Measurements from ENCODE around the gene CD180.

Gene CD180

DNA sequence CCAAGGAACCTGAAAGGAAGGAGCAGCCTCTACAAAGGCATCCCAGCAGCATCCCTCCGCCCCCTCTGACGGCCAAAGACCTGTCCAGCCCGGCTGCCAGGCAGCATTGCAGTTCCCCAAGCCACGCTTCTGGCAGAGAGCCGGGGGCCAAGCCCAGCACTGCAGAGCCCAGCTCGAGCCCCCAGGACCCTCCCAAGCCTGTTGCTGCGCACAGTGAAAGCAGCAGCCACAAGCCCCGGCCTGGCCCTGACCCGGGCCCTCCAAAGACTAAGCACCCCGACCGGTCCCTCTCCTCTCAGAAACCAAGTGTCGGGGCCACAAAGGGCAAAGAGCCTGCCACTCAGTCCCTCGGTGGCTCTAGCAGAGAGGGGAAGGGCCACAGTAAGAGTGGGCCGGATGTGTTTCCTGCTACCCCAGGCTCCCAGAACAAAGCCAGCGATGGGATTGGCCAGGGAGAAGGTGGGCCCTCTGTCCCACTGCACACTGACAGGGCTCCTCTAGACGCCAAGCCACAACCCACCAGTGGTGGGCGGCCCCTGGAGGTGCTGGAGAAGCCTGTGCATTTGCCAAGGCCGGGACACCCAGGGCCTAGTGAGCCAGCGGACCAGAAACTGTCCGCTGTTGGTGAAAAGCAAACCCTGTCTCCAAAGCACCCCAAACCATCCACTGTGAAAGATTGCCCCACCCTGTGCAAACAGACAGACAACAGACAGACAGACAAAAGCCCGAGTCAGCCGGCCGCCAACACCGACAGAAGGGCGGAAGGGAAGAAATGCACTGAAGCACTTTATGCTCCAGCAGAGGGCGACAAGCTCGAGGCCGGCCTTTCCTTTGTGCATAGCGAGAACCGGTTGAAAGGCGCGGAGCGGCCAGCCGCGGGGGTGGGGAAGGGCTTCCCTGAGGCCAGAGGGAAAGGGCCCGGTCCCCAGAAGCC lies 30.8 kb downstream of the CD180 start:
- Histone ChIP-seq H3K4me1 (ENCODE audit: control insufficient read depth in 2 of 2, insufficient read depth in 2 of 2, low read length in 2 of 2) (peaks cover 11 to 12% of the 10 kb centered on the region in 2 donors), H3K27ac (ENCODE audit: low read depth in 2 of 2, low read length in 2 of 2) (peak overlapping the region; percentile 77 to 81), H3K9ac (ENCODE audit: low read depth in 1 of 2, low read length in 2 of 2) (peak overlapping the region; percentile 29 to 63), H3K4me3 (ENCODE audit: low read length in 2 of 2) (peak overlapping the region; percentile 66 to 72), H3K27me3 (ENCODE audit: control insufficient read depth in 2 of 2, insufficient read depth in 2 of 2, low read length in 2 of 2) (no peaks in the 10 kb centered on the region), H3K36me3 (ENCODE audit: control insufficient read depth in 2 of 2, insufficient read depth in 2 of 2, low read length in 2 of 2) (peaks cover 13 to 19% of the 10 kb centered on the region in 2 donors), H3K9me3 (ENCODE audit: control insufficient read depth in 2 of 2, low read length in 2 of 2) (no peaks in the 10 kb centered on the region)

DNA sequence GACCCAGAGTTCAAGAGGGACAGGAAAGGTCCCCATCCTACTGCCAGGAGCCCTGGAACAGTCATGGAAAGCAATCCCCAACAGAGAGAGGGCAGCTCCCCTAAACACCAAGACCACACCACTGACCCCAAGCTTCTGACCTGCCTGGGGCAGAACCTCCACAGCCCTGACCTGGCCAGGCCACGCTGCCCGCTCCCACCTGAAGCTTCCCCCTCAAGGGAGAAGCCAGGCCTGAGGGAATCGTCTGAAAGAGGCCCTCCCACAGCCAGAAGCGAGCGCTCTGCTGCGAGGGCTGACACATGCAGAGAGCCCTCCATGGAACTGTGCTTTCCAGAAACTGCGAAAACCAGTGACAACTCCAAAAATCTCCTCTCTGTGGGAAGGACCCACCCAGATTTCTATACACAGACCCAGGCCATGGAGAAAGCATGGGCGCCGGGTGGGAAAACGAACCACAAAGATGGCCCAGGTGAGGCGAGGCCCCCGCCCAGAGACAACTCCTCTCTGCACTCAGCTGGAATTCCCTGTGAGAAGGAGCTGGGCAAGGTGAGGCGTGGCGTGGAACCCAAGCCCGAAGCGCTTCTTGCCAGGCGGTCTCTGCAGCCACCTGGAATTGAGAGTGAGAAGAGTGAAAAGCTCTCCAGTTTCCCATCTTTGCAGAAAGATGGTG lies 31.6 kb downstream of the CD180 start:
- Histone ChIP-seq H3K27me3 (ENCODE audit: control insufficient read depth in 2 of 2, insufficient read depth in 2 of 2, low read length in 2 of 2) (no peaks in the 10 kb centered on the region), H3K9me3 (ENCODE audit: control insufficient read depth in 2 of 2, low read length in 2 of 2) (no peaks in the 10 kb centered on the region), H3K4me3 (ENCODE audit: low read length in 2 of 2) (no peak overlapping the region), H3K9ac (ENCODE audit: low read depth in 1 of 2, low read length in 2 of 2) (no peak overlapping the region), H3K27ac (ENCODE audit: low read depth in 2 of 2, low read length in 2 of 2) (no peak overlapping the region), H3K36me3 (ENCODE audit: control insufficient read depth in 2 of 2, insufficient read depth in 2 of 2, low read length in 2 of 2) (peaks cover 13 to 19% of the 10 kb centered on the region in 2 donors), H3K4me1 (ENCODE audit: control insufficient read depth in 2 of 2, insufficient read depth in 2 of 2, low read length in 2 of 2) (peaks cover 11 to 12% of the 10 kb centered on the region in 2 donors)

DNA sequence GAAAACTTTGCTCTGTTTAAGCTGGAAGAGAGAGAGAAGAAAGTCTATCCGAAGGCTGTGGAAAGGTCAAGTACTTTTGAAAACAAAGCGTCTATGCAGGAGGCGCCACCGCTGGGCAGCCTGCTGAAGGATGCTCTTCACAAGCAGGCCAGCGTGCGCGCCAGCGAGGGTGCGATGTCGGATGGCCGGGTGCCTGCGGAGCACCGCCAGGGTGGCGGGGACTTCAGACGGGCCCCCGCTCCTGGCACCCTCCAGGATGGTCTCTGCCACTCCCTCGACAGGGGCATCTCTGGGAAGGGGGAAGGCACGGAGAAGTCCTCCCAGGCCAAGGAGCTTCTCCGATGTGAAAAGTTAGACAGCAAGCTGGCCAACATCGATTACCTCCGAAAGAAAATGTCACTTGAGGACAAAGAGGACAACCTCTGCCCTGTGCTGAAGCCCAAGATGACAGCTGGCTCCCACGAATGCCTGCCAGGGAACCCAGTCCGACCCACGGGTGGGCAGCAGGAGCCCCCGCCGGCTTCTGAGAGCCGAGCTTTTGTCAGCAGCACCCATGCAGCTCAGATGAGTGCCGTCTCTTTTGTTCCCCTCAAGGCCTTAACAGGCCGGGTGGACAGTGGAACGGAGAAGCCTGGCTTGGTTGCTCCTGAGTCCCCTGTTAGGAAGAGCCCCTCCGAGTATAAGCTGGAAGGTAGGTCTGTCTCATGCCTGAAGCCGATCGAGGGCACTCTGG lies 32.6 kb downstream of the CD180 start:
- Histone ChIP-seq H3K27ac (ENCODE audit: low read depth in 2 of 2, low read length in 2 of 2) (no peak overlapping the region), H3K9ac (ENCODE audit: low read depth in 1 of 2, low read length in 2 of 2) (no peak overlapping the region), H3K27me3 (ENCODE audit: control insufficient read depth in 2 of 2, insufficient read depth in 2 of 2, low read length in 2 of 2) (no peaks in the 10 kb centered on the region), H3K9me3 (ENCODE audit: control insufficient read depth in 2 of 2, low read length in 2 of 2) (no peaks in the 10 kb centered on the region), H3K36me3 (ENCODE audit: control insufficient read depth in 2 of 2, insufficient read depth in 2 of 2, low read length in 2 of 2) (peaks cover 13 to 19% of the 10 kb centered on the region in 2 donors), H3K4me1 (ENCODE audit: control insufficient read depth in 2 of 2, insufficient read depth in 2 of 2, low read length in 2 of 2) (peaks cover 11 to 12% of the 10 kb centered on the region in 2 donors), H3K4me3 (ENCODE audit: low read length in 2 of 2) (no peak overlapping the region)

DNA sequence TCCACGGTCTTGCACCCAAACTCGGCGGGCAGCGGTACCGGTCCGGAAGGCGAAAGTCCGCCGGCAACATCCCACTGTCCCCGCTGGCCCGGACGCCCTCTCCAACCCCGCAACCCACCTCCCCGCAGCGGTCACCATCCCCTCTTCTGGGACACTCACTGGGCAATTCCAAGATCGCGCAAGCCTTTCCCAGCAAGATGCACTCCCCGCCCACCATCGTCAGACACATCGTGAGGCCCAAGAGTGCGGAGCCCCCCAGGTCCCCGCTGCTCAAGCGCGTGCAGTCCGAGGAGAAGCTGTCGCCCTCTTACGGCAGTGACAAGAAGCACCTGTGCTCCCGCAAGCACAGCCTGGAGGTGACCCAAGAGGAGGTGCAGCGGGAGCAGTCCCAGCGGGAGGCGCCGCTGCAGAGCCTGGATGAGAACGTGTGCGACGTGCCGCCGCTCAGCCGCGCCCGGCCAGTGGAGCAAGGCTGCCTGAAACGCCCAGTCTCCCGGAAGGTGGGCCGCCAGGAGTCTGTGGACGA lies 33.3 kb downstream of the CD180 start:
- peaks cover 11 to 12% of the 10 kb centered on the region in 2 donors for H3K4me1 ChIP-seq (ENCODE audit: control insufficient read depth in 2 of 2, insufficient read depth in 2 of 2, low read length in 2 of 2)
- peaks cover 13 to 19% of the 10 kb centered on the region in 2 donors for H3K36me3 ChIP-seq (ENCODE audit: control insufficient read depth in 2 of 2, insufficient read depth in 2 of 2, low read length in 2 of 2)
- H3K9ac ChIP-seq (ENCODE audit: low read depth in 1 of 2, low read length in 2 of 2), result no peak overlapping the region
- no peaks in the 10 kb centered on the region for H3K9me3 ChIP-seq (ENCODE audit: control insufficient read depth in 2 of 2, low read length in 2 of 2)
- H3K27ac ChIP-seq (ENCODE audit: low read depth in 2 of 2, low read length in 2 of 2), result no peak overlapping the region
- H3K4me3 ChIP-seq (ENCODE audit: low read length in 2 of 2), result no peak overlapping the region
- no peaks in the 10 kb centered on the region for H3K27me3 ChIP-seq (ENCODE audit: control insufficient read depth in 2 of 2, insufficient read depth in 2 of 2, low read length in 2 of 2)

DNA sequence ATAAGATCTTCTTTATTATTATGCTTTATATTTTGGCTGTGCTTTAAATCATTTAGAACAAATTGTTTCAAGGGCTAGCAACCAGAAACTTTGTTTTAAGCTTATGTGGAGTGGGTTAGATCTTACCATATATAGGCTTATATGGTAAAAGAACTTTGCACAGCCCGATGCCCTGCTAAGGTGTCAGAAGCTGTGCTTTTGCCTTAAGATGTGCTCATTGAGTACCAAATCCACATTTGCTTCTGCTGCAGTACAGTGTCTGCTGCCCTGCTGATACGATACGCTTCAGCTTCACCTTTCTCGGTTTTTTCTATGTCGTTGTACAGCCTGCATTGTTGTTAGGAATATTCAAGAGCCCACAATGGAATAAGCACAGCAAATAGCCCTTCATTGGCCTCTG lies 34.8 kb downstream of the CD180 start:
- H3K27me3 ChIP-seq (ENCODE audit: control insufficient read depth in 2 of 2, insufficient read depth in 2 of 2, low read length in 2 of 2), result no peaks in the 10 kb centered on the region
- peaks cover 16 to 19% of the 10 kb centered on the region in 2 donors for H3K36me3 ChIP-seq (ENCODE audit: control insufficient read depth in 2 of 2, insufficient read depth in 2 of 2, low read length in 2 of 2)
- H3K4me1 ChIP-seq (ENCODE audit: control insufficient read depth in 2 of 2, insufficient read depth in 2 of 2, low read length in 2 of 2), result peaks cover 11 to 12% of the 10 kb centered on the region in 2 donors
- H3K9me3 ChIP-seq (ENCODE audit: control insufficient read depth in 2 of 2, low read length in 2 of 2), result no peaks in the 10 kb centered on the region
- no peak overlapping the region for H3K27ac ChIP-seq (ENCODE audit: low read depth in 2 of 2, low read length in 2 of 2)
- no peak overlapping the region for H3K9ac ChIP-seq (ENCODE audit: low read depth in 1 of 2, low read length in 2 of 2)
- no peak overlapping the region for H3K4me3 ChIP-seq (ENCODE audit: low read length in 2 of 2)

DNA sequence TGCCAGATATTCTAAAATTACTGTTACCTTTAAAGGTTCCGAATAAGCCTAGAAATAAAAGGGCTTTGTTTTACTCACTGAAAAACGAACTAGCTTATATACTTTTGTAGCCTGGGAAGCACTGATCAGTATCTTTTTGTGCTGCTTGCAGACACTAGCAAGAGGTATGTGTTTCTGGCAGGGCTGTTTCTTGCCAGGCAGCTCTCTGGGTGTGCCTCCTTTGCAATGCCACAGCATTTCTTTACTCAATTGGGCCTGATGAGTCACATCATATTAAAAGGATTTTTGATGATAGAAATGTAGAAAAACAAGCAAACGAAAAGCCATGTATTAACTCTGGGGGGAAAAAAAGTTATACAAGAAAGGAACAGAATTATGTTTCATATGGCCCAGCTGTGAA lies 35.6 kb downstream of the CD180 start:
- no peak overlapping the region for H3K4me3 ChIP-seq (ENCODE audit: low read length in 2 of 2)
- H3K9me3 ChIP-seq (ENCODE audit: control insufficient read depth in 2 of 2, low read length in 2 of 2), result no peaks in the 10 kb centered on the region
- peaks cover 4 to 7% of the 10 kb centered on the region in 2 donors for H3K4me1 ChIP-seq (ENCODE audit: control insufficient read depth in 2 of 2, insufficient read depth in 2 of 2, low read length in 2 of 2)
- H3K27ac ChIP-seq (ENCODE audit: low read depth in 2 of 2, low read length in 2 of 2), result no peak overlapping the region
- peaks cover 18 to 19% of the 10 kb centered on the region in 2 donors for H3K36me3 ChIP-seq (ENCODE audit: control insufficient read depth in 2 of 2, insufficient read depth in 2 of 2, low read length in 2 of 2)
- no peaks in the 10 kb centered on the region for H3K27me3 ChIP-seq (ENCODE audit: control insufficient read depth in 2 of 2, insufficient read depth in 2 of 2, low read length in 2 of 2)
- H3K9ac ChIP-seq (ENCODE audit: low read depth in 1 of 2, low read length in 2 of 2), result no peak overlapping the region

DNA sequence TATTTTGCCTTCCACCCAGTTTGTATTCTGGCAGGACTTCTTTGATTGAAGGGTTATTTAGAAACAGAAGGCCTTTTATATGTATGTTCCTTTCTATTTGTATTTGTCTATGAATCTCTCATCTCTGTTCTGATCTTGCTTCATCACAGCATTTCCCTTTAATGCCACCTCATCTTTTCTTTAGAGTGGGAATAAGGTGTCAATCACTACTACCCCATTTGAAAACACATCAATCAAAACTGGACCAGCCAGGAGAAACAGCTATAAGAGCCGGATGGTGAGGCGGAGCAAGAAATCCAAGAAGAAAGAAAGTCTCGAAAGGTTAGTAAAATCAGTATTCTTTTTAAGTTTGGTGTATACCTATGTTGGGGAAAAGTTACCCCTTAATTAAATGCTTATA lies 36.3 kb downstream of the CD180 start:
- Histone ChIP-seq H3K27ac (ENCODE audit: low read depth in 2 of 2, low read length in 2 of 2) (no peak overlapping the region), H3K9me3 (ENCODE audit: control insufficient read depth in 2 of 2, low read length in 2 of 2) (no peaks in the 10 kb centered on the region), H3K27me3 (ENCODE audit: control insufficient read depth in 2 of 2, insufficient read depth in 2 of 2, low read length in 2 of 2) (no peaks in the 10 kb centered on the region), H3K4me3 (ENCODE audit: low read length in 2 of 2) (no peak overlapping the region), H3K9ac (ENCODE audit: low read depth in 1 of 2, low read length in 2 of 2) (no peak overlapping the region), H3K36me3 (ENCODE audit: control insufficient read depth in 2 of 2, insufficient read depth in 2 of 2, low read length in 2 of 2) (peaks cover 19 to 21% of the 10 kb centered on the region in 2 donors), H3K4me1 (ENCODE audit: control insufficient read depth in 2 of 2, insufficient read depth in 2 of 2, low read length in 2 of 2) (peaks cover 0 to 3% of the 10 kb centered on the region in 2 donors)

DNA sequence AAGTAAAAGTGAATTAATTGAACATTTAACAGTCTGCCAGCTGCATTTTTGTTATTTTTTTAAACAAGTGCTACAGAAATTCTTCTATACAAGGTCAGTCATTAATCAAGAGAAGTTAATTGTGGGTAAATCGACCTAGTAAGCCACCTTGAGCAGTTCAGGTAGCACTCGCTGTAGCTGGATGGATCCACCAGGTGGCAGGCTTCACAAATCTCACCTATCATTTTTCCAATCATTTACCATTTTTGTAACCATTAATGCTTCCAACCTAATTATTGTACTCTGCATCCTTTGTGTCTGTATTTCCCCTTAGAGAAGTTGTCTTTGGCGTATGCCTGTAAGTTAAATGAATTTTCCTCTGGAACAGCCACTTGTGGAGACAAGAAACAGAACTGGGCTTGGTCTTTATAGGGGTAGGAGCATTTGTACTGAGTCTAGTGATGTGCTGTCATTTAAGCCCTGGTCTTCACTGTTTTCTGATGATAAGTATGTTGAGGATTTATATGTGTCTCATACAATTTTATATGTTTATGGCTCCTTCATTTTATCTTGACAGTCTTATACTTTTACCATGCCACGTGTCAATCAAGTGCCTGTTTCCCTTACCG lies 39.5 kb downstream of the CD180 start:
- H3K9me3 ChIP-seq (ENCODE audit: control insufficient read depth in 2 of 2, low read length in 2 of 2), result no peaks in the 10 kb centered on the region
- no peak overlapping the region for H3K27ac ChIP-seq (ENCODE audit: low read depth in 2 of 2, low read length in 2 of 2)
- H3K4me1 ChIP-seq (ENCODE audit: control insufficient read depth in 2 of 2, insufficient read depth in 2 of 2, low read length in 2 of 2), result peaks cover 0 to 3% of the 10 kb centered on the region in 2 donors
- no peaks in the 10 kb centered on the region for H3K27me3 ChIP-seq (ENCODE audit: control insufficient read depth in 2 of 2, insufficient read depth in 2 of 2, low read length in 2 of 2)
- peaks cover 0 to 18% of the 10 kb centered on the region in 2 donors for H3K36me3 ChIP-seq (ENCODE audit: control insufficient read depth in 2 of 2, insufficient read depth in 2 of 2, low read length in 2 of 2)
- H3K9ac ChIP-seq (ENCODE audit: low read depth in 1 of 2, low read length in 2 of 2), result no peak overlapping the region
- H3K4me3 ChIP-seq (ENCODE audit: low read length in 2 of 2), result no peak overlapping the region

DNA sequence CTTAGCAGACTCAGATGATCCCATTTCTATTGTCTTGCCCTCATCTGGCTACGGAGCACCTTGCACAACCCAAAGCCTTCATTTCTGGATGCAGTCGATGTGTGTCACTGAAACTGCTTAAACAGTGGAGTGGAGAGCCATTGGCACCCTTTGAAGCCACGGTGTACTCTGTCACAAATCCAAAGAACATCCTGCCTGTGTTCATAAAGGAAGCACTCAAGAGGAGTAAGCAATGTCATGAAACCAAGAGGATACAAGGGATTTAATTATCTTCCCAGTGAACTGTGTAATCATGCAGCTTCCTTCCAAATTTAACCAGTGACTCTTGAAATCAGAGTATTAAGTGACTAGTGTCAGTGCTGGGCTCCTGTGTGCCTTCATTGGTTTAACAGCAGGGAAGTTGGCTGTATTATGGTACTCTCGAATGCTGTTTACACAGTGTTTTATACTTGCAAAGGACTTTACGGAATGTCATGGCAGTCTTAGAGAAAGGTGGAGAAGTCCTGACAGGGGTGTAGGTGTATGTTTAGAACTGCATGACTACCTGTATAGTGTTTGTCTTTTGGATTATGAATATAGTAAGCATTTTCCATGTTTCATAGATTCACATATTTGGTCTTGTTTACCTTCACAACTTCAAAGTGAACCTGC lies 41.9 kb downstream of the CD180 start:
- Histone ChIP-seq H3K9me3 (ENCODE audit: control insufficient read depth in 2 of 2, low read length in 2 of 2) (no peaks in the 10 kb centered on the region), H3K27ac (ENCODE audit: low read depth in 2 of 2, low read length in 2 of 2) (no peak overlapping the region), H3K4me1 (ENCODE audit: control insufficient read depth in 2 of 2, insufficient read depth in 2 of 2, low read length in 2 of 2) (peaks cover 0 to 3% of the 10 kb centered on the region in 2 donors), H3K9ac (ENCODE audit: low read depth in 1 of 2, low read length in 2 of 2) (no peak overlapping the region), H3K36me3 (ENCODE audit: control insufficient read depth in 2 of 2, insufficient read depth in 2 of 2, low read length in 2 of 2) (peaks cover 5 to 28% of the 10 kb centered on the region in 2 donors), H3K4me3 (ENCODE audit: low read length in 2 of 2) (no peak overlapping the region), H3K27me3 (ENCODE audit: control insufficient read depth in 2 of 2, insufficient read depth in 2 of 2, low read length in 2 of 2) (no peaks in the 10 kb centered on the region)

Data from mucosa of rectum (tissue), 2 donors.